HG03520 (cell line): ENCODE measurements around the gene PRDM13.
"Not testable (repeated sequence)": the region's sequence is repeated elsewhere in the genome, so short reads cannot be mapped to it uniquely, and the experiment has no call there.

Experiments used
- ATAC-seq: cut with Tn5 transposase; IDR thresholded peaks from one replicate; pipeline ENCODE4 v1.9.1; 2021; ENCODE audit warnings: mild to moderate bottlenecking, moderate library complexity; ENCODE audit not compliant: unreplicated experiment

Gene PRDM13

DNA sequence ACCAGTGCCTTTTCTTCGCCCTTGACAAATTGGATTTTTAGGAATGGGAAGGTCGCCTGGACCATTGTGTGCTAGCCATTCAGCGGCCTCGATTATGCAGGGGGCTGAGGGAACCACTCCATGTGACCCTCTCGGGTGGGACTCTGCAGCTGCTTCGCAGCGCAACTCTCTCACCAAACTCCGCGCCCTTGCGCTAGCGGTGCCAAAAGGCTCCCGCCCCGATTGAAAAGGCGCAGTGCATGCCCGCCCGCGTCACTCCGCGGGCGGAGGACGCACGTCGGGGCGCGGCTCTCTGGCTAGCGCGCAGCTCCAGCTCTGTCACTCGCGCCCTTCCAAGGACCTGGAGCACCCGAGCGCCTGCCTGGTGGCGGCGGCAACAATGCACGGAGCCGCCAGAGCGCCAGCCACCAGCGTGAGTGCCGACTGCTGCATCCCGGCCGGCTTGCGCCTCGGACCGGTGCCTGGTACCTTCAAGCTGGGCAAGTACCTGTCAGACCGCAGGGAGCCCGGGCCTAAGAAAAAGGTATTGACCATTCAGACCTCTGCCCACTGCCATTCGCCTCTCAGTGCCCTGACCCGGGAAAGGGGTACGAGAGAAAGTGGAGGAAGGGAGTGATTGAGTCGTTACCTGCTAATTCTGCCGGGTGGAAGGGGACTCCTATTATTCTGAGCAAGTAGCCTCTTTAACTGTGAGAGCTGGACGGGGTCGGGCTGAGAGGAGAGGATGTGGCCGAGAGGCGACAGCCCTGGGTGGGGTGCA is at the start of gene PRDM13:
PRDM13 (plus strand) TSS at position 178 of the 760 bp plus-strand sequence; CDS start at position 380, 202 bp downstream.
- no peak for ATAC-seq

DNA sequence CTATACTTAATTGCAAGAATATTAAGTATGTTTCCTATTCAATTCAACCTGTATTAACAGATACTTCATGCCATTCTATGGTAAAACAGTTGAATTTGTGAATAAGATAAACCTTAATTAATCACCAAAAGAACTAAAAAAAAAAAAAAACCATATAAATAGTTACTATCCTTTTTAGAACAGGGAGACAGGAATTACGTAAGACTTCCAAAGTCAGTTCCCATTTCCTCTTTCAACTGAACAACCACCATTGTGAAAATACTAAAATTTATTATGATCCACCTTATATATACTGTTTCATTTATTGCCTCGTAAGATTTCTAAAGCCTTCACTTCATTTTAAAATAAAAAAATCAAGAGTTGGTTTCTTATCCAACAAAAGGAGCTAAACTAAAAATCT is 47.6 kb upstream of the PRDM13 start:
- no peak for ATAC-seq

DNA sequence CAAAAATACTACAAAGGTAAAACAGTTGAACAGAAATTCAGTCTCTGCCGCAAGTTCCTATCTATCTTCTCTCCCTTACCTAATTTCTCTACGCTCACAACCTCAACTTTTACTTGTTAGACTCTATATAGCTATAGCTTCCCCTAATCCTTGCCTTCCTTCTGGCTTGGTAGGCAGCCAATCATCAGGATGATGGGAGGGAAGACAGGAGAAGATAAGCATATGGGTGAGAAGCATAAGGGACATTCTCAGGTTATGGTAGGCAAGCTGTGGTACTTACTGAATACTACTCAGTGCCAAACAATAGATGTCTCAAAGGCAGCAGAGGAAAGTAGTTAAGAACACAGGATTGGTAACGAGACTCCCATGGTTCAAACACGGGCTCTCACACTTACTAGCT is 46.0 kb upstream of the PRDM13 start:
- ATAC-seq, result no peak

DNA sequence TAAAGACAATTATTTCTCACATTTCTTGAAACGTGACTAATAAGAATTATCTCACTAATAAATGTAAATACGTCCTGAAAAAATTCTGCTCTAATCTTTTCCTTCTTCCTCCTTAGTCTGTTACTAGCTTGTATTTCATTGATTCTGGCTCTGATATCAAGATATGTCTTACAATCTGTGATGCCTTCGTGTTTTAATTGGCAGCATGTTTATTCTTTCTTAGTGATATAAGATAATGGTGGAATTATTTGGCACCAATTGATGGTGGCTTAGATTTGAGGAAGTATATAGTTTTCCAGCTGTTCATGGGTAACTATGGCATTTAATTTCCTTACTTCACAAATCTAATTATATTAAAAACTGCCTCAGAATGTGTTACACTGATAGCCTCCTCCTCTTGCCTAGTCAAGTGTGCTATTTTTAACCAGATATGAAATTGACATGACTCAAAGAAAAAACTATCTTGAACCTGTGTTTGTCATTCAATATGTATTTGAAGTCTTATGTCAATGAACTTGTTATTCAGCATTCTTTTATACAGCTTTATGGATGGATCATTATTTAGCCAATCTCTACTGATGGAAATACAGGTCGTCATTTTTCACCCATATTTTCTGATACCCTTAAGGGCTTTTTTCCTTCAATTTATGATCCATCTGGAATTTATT is 43.4 kb upstream of the PRDM13 start:
- ATAC-seq, result no peak

DNA sequence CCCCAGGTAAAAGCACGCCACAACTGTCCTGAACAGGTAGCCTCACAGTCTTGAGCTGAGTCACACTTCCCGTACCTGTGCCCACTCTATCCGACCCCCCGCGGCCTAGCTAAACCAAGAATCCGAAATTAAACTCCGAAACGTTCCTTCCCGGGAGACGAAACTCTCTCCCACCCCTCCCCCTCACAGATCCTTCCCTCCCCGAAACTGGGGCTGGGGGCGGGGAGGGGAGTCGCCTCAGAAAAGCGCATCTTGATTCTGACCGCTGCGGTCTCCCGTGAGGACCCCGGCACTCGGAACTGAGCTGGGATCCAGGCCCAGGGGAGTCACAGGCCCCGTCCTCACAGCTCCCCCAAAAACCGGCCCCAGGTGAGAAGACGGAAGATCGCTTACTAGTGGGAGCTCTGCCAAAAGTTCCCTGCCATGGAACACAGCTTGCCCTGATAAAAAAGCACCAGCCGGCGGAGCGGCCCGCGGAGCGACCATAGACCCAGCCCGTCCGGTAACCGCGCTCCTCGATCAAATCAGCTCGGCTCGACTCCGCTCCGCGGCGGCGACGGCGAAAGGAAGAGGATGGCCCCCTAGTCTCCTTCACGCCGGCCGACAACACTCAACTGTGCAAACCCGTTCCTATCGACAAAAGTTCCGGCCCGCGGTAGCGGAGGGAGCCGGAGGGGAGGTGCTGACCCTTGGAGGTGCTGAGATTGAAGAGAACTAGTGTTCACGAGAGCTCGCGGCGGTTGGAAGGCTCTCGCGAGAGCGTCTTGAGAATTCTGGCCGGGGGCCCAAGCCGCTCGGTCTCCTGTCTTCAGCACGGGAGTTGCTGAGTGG is 38.3 kb upstream of the PRDM13 start, which contains the start of gene CCNC:
CCNC (minus strand) TSS at position 558 of the 831 bp plus-strand sequence; CDS start at position 425, 133 bp downstream.
- ATAC-seq, result peak; percentile 99

DNA sequence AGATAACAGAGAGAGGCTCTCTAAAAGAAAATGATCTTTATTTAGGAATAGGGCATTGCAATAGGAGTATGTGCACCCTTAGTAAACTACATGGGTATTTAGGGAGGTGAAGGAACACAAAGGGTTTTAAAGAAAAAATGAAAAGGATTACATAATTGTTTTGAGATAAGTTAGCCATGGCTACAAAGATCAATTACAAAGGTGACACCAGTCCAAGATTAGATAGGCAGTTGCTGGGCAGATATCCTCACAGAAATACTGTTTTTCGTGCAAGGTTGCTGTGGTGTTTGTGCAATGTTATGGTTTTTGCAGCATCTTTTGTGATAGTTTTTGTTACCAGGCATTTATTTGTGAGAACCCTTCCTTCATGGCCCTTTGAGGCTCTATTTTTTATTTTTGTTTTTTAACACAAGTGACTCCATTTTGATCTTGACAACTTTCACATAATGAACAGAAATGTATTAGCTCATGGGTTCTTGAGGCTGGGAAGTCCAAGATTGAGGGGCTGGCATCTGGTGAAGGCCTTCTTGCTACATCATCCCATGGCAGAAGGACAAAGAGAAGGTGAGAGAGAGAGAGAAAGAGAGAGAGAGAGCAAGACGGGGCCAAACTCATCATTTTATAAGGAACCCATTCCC is 32.5 kb upstream of the PRDM13 start:
- ATAC-seq, result no peak

DNA sequence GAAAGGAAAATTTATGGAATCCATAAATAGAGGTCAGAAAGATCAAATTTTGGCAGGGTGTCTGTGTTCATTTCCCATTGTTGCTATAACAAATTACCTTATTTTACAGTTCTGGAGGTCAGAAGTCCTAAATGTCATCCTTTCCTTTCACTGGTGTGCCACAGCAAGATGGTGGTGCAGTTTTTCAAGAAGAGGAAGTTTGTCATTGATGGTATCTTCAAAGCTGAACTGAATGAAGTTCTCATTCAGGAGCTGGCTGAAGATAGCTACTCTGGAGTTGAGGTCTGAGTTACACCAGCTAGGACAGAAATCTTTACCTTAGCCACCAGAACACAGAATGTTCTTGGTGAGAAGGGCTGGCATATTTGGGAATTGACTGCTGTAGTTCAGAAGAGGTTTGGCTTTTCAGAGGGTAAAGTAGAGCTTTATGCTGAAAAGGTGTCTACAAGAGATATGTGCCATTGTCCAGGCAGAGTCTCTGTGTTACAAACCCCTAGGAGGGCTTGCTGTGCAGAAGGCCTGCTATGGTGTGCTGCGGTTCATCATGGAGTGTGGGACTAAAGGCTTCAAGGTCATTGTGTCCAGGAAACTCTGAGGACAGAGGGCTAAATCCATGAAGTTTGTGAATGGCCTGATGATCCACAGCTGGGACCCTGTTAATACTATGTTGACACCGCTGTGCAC is 30.9 kb upstream of the PRDM13 start:
- ATAC-seq, result no peak

DNA sequence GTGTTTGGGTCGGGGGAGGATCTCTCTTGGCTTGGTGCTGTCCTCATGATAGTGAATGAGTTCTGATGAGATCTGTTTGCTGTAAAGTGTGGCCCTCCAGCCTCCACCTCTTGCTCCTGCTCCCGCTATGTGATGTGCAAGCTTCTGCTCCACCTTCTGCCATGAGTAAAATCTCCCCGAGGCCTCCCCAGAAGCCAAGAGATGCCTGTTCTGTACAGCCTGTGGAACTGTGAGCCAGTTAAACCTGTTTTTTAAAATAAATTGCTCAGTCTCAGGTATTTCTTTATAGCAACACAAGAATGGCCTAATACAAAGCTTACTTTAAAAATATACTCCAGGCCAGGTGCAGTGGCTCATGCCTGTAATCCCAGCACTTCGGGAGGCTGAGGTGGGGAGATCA is 26.9 kb upstream of the PRDM13 start:
- ATAC-seq, result no peak

DNA sequence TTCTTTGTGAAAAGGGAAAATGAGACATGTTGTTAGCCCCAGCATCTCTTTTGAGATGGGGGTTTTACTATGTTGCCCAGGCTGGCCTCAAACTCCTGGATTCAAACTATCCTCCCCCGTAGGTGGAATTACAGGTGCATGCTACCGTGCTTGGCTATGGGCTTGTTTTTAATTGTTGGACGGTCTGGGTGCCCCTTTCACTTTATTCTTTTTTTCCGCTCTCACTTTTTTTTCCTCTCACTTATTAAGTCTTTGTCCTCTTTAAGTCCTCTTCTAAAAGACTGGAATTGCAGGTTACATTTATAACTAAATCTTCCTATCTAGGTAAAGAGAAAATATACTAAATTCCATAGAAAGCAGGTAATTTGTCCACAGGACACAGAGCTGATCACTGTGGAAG is 18.8 kb upstream of the PRDM13 start:
- no peak for ATAC-seq

DNA sequence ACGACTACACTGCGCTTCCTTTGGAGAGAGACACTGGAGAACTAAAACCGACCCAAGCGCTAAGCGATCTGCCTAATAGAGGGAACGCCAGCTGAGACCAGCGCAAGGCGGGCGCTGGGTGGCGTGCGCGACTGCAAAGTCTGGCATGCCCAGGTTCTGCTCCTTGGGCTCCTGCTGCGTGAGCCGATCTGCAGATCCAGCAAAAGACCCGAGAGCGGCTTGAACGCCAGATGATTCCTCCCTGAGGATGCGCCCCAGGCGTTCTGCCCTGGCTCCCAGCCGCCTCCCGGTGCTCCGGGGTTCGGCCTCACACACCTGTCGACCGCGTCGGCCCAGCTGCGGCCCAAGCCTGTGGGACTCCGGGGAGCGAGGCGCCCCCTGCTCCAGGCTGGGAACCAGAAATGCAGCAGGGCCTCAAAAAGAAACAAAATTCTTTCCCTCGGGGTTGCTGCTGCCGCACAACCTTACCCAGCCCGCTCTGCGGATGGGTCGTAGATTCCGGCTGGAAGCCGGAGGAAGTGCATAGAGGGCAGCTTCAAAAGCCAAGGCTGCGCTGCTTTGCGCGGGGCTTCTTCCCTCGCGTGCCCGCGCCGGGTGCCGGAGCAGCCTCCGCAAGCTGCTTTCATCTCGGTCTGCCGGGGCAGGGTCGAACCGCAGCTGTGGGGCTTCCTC is 17.9 kb upstream of the PRDM13 start:
- peak; percentile 93 for ATAC-seq

DNA sequence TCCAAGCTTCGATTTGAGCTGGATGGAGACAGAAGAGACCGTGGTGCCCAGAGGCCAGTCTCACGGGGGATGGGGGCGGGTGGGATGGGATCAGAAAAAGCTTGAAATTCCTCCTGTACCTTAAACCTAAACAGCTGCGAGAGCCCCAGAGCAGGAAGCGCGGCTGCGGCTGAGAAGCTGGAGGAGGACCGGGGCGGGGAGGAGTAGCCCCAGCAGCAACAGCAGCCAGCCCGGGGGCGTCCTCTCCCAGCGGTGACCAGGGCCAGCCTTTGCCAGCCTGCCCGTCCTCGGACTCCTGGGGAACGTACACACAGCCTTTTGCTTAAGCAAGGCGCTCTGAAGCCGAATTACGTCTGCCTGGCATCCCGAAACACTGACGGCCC is 17.4 kb upstream of the PRDM13 start:
- ATAC-seq, result peak; percentile 19

DNA sequence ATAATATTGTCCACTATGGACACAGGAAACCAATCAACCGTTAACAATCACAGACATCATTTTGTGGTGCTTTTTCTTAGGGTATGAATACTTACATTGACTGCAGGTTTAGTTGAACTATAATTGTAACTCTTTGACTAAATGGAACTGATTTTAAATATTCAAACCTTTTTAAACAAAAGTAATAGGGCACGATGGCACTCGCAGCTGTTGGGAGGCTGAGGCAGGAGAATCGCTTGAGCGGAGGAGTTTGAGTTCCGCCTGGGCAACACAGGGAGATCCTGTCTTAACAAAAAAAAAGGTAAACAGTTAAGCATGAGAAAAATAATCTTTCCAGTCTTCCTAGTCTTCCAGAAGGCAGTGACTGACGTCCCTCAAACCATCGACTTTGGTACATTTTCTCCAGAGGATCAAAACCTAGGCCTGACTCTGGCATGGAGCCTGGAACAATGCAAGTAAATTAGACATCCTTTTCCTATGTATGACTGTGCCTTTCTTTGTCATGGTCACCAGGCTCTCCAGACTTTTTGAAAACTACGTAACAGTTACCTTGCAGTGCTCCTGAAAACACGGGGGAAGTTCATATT is 16.6 kb upstream of the PRDM13 start:
- ATAC-seq, result no peak

DNA sequence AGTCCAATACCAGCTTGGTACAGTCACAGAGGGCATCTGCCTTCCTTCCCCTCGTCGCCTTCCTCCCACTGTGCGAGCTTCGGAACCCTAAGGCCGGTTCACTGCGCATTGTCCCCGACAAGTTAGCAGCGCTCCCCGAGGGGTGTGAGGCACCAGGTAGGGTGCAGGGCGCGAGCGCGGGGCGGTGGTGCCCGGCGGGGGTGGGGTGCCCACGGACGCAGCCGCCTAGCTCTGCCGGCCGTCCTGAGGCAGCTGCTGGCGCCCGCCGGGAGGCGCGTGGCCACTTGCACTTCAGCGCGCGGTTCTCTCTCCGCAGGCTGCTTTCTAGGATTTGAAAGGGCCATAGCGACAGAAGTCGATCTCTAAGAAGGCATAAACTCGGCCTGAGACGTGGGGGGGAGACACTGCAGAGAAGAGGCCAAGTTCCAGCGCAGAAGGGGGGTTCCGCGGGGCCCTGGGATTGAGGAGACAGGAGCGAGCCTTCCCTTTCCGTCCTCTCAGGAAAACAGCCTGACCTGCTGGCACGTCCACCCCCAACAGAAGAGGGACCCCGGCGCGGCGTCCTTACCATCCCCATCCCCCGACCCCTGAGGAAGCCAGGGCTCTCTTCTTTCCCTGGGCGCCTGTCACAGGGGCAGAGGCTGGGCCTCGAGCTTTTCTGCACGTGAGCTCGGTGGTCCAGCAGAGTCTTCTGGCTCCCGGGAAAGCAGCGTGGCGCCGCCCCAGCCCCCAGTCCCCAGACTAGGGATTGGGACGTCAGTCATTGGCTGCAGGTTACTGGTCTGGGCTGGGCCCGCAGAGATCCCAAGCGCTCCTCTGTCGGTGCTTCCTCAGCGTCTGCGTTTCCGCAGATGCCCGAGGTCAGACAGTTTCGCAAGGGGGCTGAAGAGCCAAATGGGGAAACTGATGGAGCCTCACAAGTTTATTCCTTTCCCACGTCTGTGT is 15.6 kb upstream of the PRDM13 start:
- no peak for ATAC-seq

DNA sequence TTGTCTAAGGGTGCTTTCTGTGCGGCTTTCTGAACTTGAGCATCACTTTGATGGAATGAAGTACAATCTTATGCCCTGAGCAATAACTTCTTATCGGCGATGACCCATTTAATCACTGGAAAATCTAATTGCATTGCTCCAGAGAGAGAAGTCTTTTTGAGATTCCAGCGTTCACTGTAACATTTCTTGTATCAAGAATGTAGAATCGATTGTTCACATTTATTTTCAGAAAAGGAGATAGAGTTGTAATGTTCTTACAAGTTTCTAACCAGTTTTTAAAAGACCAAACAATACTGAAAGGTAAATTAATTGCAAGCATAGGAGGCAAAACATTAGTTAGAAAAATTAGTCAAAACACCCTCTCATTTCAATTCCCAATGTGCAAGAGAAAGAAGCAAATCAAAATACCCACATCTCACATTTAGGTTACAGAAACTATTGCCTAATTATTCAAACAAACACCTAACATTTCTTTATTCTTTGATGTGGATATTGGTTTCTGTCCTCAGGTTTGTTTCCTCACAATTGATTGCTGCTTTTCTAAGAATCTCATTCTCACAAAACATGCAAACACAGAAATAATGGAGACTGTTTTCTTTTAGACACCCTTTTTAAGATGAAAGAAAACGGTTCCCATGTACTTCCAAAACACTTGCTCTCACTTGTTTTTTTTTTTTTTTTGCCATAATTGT is 14.8 kb upstream of the PRDM13 start:
- ATAC-seq, result no peak

DNA sequence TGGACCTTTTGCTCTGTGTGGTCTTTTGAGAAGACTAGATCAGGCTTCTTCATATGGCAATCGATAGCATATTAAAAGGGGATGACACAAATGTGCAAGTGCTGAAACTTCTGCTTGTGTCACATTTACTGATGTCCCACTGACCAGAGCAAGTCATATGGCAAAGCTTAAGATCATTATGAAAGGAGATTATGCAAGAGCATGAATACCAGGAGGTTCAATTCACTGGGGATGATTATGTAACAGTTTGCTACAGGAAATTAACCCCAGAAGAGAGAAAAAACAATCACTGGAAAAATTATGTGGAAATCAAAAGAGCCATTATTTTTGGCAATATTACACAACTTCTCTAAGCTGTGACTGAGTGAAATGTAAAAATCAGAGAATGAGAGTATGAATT is 13.7 kb upstream of the PRDM13 start:
- no peak for ATAC-seq

DNA sequence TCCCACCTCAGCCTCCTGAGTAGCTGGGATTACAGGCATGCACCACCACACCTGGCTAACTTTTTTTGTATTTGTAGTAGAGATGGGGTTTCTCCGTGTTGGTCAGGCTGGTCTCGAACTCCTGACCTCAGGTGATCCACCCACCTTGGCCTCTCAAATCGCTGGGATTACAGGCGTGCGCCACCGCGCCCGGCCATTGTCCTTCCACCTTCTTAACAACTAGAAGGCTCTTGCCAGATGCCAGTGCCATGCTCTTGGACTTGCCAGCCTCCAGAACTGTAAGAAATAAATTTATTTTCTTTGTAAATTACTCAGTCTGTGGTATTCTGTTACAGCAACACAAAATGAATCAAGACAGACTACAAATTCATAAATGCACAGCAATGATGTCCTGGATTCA is 11.9 kb upstream of the PRDM13 start:
- not testable (repeated sequence) for ATAC-seq

DNA sequence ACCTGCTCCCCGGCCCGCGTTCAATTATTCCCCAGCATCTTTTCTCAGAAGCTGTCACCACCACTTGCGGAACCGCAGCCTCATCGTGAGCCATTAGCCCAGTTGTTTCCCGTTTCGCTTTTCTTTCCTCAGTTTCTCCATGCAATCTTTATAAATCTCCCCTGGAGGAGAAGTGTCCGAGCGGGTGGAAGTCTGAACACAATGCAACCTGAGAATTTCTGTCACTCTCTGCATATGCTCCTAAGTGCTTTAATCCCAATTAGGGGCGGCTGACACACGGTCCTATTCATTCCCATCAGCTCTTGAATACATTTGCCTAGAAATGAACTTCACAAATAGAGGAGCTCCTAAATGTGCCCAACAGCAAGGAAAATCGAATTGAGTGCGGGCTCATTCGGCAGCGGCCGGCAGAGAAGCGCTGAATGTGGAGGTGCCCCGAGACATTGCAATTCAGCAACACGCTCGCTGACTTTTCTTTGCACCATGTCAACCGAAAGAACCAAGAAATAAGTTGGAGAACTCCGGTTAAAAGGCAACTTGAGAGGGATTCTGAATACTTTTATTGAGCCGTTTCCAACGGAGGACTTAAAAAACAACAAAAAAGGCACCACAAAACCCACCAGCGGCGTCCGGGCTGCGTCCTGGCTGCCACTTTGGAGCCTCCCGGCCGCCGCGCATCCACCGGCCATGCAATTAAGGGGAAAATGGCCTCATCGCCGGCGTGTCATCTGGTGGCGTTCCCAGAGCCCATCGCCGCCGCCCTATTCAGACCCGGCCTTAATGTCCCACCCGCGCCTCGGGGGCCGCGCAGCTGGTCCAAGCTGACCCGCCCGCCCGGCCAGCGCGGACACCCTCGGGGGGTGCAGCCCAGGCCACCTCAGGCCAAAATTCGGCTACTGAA is 3.9 kb upstream of the PRDM13 start:
- ATAC-seq, result no peak
